GM11168 (cell line): ENCODE results near the gene PLEKHA6.

ENCODE experiments used
- in situ Hi-C: fragments of 300-500 bp; cut with MboI; formaldehyde crosslinking; loops from one replicate; pipeline ENCODE4 v1.12.0; 2022; ENCODE audit warnings: low sequenced_read_pairs; ENCODE audit not compliant: unreplicated experiment

Gene PLEKHA6

DNA sequence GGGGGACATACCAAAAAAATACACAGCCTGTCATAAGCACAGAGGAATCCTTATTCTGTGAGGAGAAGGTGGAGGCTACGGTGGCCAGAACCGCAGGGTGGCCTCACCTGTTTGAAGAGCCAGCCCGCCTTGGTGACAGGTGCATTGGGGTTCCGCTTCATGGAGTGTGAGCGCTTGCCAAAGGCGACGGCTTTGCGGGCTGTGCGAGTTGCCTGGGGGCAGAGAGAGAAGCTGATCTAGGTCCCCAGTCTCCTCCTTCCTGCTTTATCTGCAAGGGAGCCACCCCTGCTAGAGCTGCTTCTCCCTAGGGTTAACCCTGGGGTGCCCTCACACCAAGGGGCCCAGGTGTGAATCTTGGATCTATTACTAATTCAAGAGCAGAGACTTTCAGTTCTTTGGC lies 91.6 kb downstream of the PLEKHA6 start:
- in situ Hi-C loops = no loop called here

DNA sequence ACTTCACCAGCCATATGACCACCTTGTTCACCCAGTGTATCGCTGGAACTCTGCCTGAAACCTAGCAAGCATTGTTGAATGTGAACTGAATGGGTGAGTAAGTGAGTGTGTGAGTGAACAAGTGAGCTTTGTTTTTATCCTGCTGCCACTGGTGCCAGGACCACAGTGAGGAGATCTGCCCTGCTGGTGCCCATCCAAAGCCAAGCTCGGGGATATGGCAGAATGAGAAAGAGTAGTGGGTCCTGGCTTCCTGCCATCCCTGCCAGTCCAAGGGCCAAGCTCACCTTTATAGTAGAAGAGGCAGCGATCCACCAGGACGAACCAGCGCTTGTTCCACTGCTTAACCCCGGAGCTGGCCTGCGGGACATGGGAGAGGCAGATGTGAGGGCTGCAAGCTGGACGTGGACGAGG lies 92.5 kb downstream of the PLEKHA6 start:
- in situ Hi-C loops = no loop called here

DNA sequence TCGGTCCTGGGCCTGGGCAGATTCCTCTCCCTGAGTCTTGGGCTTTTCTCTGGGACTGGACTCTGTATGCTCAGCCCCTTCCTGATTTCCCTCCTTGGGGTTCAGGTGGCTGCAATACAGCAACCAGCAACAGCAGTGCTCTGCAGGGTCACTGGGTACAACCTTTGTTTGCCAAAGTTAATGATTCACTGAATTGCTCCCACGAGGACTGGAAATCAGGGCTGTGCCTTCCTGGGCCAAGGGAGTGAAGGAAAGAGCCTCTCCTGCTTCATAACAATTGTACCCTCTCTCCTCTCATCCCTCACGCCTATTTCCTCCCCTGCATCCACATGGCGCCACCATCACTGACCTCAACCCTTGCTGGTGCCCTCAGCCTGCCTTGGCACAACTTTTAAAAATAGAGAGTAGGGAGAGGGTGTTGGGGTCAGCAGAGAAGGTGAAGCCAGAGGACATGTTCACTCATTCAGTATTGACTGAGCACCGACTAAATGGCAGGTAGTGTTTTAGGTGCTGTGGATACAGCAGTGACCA lies 93.2 kb downstream of the PLEKHA6 start:
- in situ Hi-C loops = no loop called here

DNA sequence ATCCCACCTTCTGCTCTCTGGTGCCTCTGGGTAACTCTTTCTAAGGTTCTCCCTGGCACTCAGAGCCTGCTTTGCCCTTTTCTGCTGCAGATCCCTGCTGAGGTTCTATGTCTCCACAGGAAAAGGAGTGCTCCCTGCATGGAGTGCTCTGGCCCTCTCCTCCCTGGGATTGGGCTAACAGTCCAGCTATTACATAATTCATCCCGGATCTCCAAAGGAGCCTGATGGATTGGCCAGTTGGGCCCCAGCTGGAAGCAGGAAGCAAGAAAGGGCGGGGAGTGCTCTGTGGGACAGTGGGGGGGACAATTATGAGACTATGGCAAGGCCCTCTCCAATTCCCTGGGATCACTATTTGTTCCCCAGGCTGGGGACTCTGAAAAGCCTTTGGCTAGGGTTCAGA lies 94.1 kb downstream of the PLEKHA6 start:
- in situ Hi-C loops = no loop called here

DNA sequence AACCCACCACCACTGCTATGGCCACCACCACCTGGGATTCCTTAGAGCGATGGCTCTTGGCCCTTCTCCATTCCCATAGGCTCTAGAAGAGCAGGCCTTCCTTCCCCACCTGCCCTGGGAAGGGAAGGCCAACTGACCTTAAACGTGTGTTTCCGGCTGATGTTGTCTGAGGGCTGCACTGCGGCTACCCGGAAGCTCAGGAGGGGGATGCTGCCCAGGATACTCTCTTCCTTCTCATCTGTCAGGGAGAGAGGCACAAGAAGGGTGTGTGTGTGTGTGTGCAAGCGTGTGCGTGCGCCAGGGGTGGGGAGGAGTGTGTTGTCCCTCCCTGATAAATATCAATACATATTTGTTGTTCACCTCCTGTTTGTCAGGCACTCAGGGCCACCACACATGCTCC lies 94.9 kb downstream of the PLEKHA6 start:
- in situ Hi-C loops = no loop called here

DNA sequence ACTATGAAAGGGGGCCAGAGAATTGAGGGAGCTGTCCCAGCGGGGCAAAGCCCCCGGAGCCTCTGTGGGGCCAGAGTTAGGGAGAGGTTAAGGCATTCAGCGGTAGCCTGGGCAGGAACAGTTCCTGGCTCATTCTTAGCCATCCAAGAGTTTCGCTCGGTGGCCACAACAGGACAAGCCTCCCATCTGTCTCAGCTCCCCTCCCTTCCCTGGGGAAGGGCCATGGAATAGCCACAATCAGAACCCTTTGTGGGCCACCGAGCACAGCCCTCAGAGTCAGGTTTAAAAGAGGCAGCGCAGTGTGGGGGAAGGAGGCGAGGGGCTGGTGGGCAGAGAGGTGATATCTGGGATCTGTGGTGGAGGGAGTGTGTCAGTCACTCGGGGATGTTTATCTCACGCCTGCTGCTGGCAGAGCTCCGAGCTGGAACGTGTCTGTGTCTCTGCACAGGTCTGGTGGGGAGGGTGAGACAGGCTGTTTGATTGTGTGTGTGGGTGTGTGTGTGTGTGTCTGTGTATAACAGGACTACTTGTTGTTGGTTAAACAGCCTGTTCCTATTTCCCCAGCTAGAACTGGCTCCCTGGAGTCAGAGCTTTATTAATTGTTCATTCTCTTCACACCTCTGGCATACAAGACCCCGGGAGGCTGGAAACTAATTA lies 96.3 kb downstream of the PLEKHA6 start:
- in situ Hi-C loops = no loop called here

DNA sequence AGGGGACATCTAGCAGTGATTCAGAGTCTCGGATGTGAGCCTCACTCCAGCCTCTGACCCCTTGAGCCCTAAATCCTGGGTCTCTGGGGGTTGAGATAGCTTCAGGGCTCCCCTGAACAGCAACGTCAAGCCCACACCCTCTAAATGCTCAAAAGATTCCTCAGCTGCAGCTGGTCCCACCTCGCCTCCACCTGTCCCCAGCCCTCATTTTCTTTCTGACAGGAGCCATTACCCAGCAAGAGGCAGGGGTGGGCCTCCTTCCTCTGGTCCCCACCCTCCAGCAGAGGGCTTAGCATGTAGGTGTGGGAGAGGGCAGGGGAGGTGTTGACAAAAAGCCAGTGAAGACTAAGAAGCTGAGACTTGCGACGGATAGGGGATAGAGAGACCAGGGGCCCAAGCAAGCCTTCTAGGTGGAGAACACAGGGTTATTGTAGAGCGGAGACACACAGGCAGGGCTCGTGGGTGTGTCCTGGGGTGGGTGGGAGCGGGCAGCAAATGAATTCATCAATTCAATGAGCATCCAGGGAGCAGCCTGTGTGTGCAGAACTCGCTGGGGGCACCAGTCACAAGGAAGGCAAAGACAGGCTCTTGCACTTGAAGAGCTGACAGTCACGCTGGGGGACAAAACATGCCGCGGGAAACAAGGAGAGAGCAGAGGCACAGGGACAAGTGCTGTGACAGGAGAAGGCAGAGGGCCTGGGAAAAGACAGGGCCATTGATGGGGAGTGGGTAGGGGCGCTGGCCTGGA lies 97.0 kb downstream of the PLEKHA6 start:
- in situ Hi-C loops = no loop called here

DNA sequence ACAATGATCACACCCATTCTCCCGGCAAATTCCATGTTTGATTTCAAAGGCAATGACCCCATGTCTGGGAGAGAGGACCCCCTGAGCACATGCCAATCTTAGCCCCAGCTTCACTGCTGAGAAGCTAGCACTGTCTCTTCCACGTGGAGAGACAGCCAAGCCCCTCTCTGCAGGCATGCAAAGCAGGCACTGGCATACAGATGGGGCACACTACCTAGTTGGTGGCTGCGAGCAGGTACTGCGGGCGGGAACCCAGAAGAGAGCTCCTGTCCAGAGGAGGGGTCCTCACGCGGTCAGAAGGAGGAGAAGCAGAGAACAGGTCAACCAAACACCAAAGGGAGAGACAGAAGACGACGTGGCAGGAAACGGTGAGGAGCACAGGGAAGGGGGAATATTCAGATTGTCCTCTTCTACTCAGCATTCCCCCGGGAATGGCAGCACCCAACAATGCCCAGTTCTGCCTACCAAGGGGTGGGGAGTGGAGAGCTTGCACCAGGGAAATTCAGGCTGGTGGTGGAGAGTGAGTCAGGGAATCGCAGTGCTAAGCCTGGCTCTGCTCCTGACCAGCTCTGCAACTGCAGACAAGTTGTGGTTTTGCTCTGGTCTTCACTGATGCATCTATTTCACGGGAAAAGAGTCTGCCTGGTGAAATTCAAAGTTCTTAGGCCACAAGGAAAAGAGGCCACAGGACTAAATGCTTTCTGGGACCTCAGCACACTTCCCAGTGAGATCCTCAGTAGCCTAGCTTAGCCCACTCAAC lies 97.8 kb downstream of the PLEKHA6 start:
- in situ Hi-C loops = no loop called here

DNA sequence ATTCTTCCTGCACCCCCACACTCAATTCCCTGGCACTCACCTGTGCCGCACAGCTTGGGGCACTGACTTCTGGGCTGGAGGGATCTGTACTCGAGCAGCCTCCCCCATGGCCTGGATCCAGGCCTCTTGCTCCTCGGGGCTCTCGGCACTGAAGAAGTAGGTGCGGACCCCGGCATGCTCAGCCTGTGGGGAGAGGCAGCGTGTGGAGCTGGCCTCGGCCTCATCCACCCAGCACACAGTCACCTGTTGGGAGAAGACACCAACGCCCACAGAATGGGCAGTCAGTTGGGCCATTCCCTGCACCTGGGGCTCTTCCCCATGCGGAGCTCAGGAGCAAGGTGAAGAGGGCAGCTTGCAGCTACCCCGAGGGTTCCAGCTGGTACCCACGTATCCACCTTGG lies 98.5 kb downstream of the PLEKHA6 start:
- in situ Hi-C loops = no loop called here

DNA sequence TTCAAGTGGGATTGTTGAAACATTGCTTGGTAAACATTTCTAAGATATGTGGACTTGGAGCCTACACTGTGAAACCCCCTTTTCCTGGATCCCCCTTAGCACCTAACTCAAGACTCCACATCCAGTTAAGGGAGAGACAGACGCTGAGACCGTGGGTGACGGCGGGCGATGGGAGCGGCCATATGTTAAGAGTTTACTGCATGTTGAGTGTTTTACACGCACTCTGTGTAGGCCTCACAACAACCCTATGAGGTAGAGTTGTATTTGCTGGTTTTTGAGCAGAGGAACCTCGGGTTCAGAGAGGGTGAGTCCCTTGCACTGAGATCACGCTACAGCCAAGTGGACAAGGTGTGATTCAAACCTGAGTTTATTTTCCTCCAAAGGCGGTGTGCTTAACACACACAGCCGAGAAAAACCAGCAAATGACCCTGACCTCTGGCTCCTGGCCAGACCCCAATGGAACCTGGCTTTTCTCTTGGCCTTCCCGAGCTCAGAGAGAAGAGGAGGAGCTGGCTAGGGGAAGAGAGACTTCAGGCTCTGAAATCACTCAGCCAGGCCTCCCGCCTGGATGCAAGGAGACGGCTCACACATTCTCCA lies 99.0 kb downstream of the PLEKHA6 start:
- in situ Hi-C loops = no loop called here

DNA sequence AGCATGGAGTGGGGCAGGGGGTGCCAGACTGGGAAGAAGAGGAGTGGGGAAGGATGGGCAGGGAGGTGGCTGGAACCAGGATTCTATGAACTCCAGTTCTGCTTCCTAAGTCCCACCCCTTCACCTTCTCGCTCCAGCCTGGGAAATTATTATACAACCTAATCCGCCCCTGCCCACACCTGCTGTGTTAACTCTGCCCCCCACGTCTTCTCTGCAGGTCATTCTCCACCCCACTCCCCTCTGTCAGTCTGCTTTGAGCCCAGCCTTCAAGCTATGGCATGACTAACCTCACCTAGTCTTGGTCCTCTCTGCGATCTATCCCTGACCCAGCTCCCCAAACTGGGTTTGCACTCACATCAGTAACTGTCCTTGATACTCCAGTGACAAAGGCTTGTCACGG lies 99.9 kb downstream of the PLEKHA6 start:
- in situ Hi-C loops = no loop called here

DNA sequence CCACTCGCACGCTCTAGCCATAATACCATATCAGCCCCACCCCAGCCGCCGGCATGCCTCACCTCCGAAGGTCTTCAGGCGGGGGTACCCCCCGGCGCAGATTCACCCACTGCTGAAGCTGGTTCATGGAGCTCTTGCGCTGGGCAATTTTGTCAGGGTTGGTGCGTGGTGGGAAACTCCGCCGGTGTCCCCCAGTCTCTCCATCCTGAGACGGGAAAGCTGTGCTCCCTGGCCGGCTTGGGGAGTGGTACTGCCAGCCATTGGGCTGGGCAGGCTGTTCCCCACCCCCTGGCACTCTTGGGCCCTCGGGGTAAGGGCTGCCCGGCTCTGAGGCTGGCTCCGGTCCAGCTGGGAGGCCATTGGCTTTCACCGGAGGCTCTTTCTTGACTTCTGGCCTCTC lies 100.5 kb downstream of the PLEKHA6 start:
- in situ Hi-C loops = no loop called here

DNA sequence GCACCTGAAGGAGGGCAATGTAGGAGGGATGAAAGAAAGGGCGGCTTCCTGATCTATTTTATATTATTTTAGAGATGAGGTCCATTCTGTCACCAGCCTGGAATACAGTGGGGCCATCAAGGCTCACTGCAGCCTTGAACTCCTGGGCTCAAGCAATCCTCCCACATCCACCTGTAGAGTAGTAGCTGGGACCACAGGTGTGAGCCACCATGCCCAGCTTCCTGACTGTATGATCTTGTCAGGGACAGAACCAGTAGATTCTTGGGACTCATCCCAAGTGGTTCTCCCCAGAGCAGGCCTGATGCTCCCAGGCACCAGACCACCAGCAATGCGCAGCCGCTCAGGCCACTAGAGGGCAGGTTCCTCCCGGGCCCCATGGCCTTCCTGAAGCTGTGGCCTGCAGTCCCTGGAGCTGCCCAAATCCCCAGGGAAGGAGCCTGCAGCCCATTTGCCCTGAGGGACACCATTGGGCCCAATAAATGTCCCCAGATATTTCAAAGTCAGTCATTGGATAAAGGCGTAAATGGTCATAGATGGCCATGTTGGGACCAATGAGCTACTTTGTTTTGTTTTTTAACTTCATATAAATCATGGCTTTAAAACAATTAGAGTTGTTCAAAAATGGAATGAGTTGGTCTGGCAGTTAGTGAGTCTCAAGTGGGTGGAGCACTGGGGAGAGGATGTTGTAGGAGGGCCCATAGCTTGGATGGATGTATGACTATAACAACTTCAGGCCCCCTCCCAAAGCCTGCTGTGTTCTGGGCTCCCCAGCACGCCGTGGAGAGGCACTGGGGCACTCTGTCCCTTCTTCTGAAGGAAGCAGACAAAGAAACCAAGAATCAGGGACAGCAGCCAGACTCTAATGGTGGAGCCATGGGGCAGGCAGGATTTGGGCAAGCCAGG lies 101.3 kb downstream of the PLEKHA6 start:
- in situ Hi-C loops = no loop called here

DNA sequence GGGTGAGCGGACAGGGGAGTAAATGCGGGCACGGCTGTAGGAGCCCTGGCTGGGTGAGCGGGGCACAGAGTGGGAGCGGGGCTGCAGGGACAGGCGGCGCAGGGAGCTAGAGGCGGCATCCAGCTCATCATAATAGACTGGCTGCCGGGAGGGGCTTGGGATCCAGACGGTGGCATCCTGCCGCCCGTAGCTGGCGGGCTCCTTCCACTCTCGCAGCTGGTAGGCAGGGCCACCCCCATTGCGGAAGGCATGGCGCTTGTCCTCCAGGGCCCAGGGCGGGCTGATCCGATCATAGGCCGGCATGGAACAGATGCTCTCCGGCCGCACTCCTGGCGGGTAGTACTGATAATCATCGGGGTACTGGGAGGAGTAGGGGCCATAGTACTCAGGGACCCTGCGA lies 102.3 kb downstream of the PLEKHA6 start:
- in situ Hi-C loops = no loop called here

DNA sequence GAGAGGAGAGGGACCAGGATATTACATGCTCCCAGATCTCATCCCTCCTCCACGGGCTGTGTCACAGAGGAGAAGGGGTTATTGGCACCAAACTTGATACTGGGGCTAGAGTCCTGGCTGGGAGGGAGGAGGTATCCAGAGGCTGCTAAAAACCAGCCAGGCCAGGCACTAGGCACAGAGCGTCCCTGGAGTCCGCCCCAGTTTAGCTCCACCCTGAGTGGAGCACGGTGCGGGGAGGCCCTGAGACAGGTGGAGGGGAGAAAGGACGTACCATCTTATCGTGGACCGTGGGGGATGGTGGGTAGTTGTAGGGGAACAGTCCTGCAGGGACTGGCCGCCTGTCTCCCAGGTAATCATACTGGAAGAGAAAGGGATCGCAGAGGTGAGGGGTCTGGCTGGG lies 103.2 kb downstream of the PLEKHA6 start:
- in situ Hi-C loops = no loop called here

DNA sequence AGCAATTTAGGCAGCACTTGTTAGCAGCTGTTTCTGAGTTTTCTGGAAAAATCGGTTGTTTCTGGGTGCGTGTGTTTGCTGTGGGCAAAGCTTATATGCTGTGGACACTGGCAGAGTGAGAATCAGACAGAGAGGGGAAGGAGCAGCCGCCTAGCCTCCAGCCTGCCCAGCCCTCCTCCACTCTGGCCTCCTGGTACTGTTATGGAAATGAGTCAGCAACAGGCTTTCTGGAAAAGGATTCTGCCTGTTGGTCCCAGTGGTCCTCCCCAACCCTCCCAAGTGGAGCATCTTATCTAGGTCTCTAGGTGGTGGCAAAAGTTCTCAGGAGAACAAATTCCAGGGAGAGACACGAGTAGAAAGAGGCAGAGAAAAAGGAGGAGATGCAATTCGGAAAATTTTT lies 103.8 kb downstream of the PLEKHA6 start:
- in situ Hi-C loops = no loop called here

DNA sequence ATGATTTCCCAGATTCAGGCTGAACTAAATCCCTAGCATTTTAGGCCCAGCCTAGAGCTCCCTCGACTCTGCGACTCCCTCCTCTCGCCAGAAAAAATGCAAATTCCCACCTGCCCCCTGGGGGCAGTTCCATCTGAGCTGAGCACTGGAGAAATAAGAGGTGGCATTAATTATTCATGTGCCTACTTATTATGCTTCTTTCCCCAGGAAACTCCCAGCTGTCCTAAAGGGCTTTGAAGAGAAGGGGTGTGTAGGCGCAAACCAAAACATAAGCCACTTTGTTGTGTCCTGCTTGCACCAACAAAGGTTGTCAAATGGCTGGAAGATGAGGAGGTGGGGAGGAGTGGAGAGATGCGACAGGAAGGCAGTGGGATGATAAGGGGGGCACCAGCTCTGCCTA lies 104.5 kb downstream of the PLEKHA6 start:
- in situ Hi-C loops = no loop called here

DNA sequence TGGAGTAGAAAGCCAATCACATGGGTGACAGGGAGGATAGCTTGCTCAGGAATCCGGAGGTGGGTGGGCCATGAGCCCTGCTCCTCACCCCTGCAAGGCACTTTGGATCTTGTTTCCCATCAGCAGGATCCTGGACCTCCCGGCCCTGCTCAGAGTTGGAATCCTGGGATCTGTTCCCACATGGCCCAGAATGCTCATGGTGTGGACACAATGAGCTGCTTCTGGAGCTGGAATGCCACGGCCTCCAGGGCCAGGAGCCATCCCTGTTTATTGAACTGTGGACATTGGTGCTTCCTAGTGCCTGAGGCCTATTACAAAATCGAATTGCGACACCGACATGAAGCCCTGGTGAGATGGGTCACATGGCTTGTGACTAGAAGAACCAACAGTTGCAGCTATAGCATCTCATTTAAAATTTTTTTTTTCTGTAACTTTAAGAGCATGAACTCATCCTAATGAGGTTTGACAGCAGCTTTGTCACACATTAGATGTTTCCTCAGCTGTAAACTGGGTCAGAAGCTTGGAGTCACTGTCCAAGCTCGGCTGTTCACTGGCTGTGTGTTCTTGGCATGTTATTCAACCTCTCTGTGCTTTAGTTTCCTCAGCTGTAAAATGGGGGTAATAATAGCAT lies 105.6 kb downstream of the PLEKHA6 start:
- in situ Hi-C loops = no loop called here

DNA sequence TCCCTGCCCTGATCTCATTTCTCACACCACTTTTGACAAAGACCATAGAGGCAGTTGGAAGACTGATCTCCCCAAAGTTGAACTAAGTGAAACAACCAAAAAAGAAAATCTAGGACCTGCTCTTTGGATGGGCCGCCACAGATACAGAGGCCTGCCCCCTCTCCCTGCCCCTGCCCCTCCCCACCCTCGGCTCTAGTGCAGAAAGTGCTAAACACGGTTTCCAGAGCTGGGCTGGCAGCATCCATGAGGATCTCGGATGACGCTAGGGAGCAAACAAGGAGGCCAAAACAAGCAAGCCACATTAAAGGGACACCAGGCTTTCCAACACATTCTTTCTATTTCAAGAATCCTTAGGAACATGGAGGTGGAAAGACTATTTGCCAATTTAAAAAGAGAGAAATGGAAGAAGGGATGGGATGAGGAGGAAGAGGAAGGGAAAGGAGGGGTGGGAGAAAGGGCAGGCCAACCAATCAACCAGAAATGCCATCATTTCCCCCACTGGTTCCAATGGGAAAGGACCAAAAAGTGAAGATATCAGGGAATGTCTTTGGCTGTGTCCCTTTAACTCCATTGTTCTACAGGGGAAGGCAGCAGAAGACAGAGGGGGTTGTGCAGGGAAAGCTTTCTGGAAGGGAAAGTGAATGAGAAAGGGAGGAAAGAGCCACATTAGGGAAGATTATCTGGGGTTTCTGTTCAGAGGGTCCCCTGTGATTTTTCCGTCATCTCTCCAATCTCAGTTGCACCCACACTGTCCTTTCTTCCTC lies 107.6 kb downstream of the PLEKHA6 start:
- in situ Hi-C loops = no loop called here
